ENCODE results near the gene STARD3NL. TPM values are rescaled to one million over a fixed set of nuclear protein-coding genes. Genes with fewer than 3 reads are reported as not detected.

Gene STARD3NL
- total RNA-seq, 1 experiment from 2014 or later: 30.6 TPM

DNA sequence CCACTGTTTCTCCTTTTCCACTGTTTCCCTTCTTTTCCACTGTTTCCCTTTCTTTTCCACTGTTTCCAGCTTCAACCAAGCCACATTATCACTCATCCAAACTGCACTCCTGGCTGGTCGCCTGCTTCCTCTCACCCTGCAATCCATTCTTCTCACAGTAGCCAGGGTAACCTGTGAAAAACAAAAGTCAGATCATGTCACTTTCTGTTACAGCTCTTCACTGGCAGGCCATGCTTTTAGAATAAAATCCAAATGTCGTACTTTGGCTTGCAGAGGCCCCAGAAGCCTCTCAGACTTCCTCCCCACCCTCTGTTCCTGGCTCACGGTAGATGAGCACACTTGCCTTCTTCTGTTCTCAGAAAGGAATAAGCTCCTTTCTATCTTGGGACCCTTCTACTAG is 33.9 kb downstream of the STARD3NL start:
- CTCF ChIA-PET: interaction anchor here (1.4 to 2.7 kb wide), 4 partner anchors 11 to 162 kb away, joined by 3 to 15 read pairs (median 12); no protein-coding TSS in a partner anchor

DNA sequence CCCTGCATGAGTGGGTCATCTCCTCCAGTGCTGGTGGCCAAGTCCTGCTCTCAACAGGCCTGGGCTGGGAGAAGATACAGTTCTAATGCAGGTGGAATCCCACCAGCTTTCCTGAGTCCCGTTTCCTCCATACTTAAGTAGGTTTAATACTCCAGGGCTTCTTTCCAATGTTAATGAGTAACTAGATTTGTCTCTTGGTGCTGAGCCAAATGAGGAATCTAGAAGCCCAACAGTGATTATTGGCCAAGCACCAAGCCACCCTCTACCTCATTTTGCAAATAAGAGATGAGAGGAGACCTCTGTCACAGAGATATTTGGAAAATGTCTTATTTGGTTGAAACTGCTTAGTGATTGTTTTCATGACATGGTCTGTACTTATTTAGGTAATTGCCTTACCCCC is 37.1 kb downstream of the STARD3NL start:
- Mint-ChIP-seq H3K9me3 (no peaks in the 10 kb centered on the region), H3K27me3 (ENCODE audit: low read depth) (no peaks in the 10 kb centered on the region; the same call in 1 of the 2 replicates), H3K4me1 (peaks cover 41% of the 10 kb centered on the region), H3K27ac (peak overlapping the region; percentile 57; the same call in 1 of the 2 replicates), H3K36me3 (peaks cover 16% of the 10 kb centered on the region), H3K4me3 (no peak overlapping the region)
- TF ChIP-seq, protein P1, sequence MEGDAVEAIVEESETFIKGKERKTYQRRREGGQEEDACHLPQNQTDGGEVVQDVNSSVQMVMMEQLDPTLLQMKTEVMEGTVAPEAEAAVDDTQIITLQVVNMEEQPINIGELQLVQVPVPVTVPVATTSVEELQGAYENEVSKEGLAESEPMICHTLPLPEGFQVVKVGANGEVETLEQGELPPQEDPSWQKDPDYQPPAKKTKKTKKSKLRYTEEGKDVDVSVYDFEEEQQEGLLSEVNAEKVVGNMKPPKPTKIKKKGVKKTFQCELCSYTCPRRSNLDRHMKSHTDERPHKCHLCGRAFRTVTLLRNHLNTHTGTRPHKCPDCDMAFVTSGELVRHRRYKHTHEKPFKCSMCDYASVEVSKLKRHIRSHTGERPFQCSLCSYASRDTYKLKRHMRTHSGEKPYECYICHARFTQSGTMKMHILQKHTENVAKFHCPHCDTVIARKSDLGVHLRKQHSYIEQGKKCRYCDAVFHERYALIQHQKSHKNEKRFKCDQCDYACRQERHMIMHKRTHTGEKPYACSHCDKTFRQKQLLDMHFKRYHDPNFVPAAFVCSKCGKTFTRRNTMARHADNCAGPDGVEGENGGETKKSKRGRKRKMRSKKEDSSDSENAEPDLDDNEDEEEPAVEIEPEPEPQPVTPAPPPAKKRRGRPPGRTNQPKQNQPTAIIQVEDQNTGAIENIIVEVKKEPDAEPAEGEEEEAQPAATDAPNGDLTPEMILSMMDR (IDR thresholded peaks at IDR 0.05): no peak
- TF ChIP-seq, protein P2, sequence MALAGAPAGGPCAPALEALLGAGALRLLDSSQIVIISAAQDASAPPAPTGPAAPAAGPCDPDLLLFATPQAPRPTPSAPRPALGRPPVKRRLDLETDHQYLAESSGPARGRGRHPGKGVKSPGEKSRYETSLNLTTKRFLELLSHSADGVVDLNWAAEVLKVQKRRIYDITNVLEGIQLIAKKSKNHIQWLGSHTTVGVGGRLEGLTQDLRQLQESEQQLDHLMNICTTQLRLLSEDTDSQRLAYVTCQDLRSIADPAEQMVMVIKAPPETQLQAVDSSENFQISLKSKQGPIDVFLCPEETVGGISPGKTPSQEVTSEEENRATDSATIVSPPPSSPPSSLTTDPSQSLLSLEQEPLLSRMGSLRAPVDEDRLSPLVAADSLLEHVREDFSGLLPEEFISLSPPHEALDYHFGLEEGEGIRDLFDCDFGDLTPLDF (CRISPR knock-in tag; IDR thresholded peaks at IDR 0.05): no peak
- no peak for TF ChIP-seq ZNF232 (CRISPR knock-in tag; IDR thresholded peaks at IDR 0.05)
- ChIA-PET POLR2A (interaction anchor here (1.1 kb wide), 1 partner anchor 37 kb away, joined by 3 read pairs; the partner anchor contains the start of gene STARD3NL), CTCF (interaction anchor here (0.6 to 2.5 kb wide), 56 partner anchors 9 to 318 kb away, joined by 3 to 105 read pairs (median 6); partner anchors contain the start of genes EPDR1, SFRP4, STARD3NL and TARP)
- no peak for ATAC-seq
- no peak for DNase-seq (ENCODE audit: low spot score)

More for the DNA sequence above, 33.9 kb downstream of the STARD3NL start:
- Mint-ChIP-seq H3K4me3 (no peak overlapping the region), H3K4me1 (peaks cover 41% of the 10 kb centered on the region), H3K9me3 (no peaks in the 10 kb centered on the region), H3K27ac (peak overlapping the region; percentile 27; the same call in 1 of the 2 replicates), H3K36me3 (peaks cover 5% of the 10 kb centered on the region; the same call in 1 of the 2 replicates), H3K27me3 (ENCODE audit: low read depth) (no peaks in the 10 kb centered on the region; the same call in 1 of the 2 replicates)
- POLR2A ChIA-PET: no interaction called here
- DNase-seq (ENCODE audit: low spot score) (no peak), ATAC-seq (no peak)
- TF ChIP-seq CBFB (CRISPR knock-in tag; IDR thresholded peaks at IDR 0.05; ENCODE audit: low read depth): no peak
- no peak for TF ChIP-seq TEAD4 (CRISPR knock-in tag; IDR thresholded peaks at IDR 0.05)
- TF ChIP-seq NR2C2 (CRISPR knock-in tag; IDR thresholded peaks at IDR 0.05): no peak
- no peak for TF ChIP-seq ETV6 (CRISPR knock-in tag; IDR thresholded peaks at IDR 0.05)
- TF ChIP-seq NR1H2 (CRISPR knock-in tag; IDR thresholded peaks at IDR 0.05): no peak
- TF ChIP-seq ZNF263 (CRISPR knock-in tag; IDR thresholded peaks at IDR 0.05; ENCODE audit: low read depth): no peak
- TF ChIP-seq, protein P3, sequence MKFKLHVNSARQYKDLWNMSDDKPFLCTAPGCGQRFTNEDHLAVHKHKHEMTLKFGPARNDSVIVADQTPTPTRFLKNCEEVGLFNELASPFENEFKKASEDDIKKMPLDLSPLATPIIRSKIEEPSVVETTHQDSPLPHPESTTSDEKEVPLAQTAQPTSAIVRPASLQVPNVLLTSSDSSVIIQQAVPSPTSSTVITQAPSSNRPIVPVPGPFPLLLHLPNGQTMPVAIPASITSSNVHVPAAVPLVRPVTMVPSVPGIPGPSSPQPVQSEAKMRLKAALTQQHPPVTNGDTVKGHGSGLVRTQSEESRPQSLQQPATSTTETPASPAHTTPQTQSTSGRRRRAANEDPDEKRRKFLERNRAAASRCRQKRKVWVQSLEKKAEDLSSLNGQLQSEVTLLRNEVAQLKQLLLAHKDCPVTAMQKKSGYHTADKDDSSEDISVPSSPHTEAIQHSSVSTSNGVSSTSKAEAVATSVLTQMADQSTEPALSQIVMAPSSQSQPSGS (CRISPR knock-in tag; IDR thresholded peaks at IDR 0.05; ENCODE audit: borderline replicate concordance, low read depth): no peak
- TF ChIP-seq EMX1 (CRISPR knock-in tag; IDR thresholded peaks at IDR 0.05): no peak
- TF ChIP-seq ZNF396 (CRISPR knock-in tag; IDR thresholded peaks at IDR 0.05; ENCODE audit: borderline replicate concordance): no peak
- no peak for TF ChIP-seq ZNF671 (CRISPR knock-in tag; IDR thresholded peaks at IDR 0.05)
- TF ChIP-seq, protein P4, sequence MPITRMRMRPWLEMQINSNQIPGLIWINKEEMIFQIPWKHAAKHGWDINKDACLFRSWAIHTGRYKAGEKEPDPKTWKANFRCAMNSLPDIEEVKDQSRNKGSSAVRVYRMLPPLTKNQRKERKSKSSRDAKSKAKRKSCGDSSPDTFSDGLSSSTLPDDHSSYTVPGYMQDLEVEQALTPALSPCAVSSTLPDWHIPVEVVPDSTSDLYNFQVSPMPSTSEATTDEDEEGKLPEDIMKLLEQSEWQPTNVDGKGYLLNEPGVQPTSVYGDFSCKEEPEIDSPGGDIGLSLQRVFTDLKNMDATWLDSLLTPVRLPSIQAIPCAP (CRISPR knock-in tag; IDR thresholded peaks at IDR 0.05): no peak
- no peak for TF ChIP-seq GABPB1 (CRISPR knock-in tag; IDR thresholded peaks at IDR 0.05)
- TF ChIP-seq CREM (CRISPR knock-in tag; IDR thresholded peaks at IDR 0.05): no peak
- TF ChIP-seq ZNF219 (CRISPR knock-in tag; IDR thresholded peaks at IDR 0.05; ENCODE audit: borderline replicate concordance): no peak
- no peak for TF ChIP-seq SP1 (CRISPR knock-in tag; conservative IDR thresholded peaks at IDR 0.05)
- TF ChIP-seq, protein P5, sequence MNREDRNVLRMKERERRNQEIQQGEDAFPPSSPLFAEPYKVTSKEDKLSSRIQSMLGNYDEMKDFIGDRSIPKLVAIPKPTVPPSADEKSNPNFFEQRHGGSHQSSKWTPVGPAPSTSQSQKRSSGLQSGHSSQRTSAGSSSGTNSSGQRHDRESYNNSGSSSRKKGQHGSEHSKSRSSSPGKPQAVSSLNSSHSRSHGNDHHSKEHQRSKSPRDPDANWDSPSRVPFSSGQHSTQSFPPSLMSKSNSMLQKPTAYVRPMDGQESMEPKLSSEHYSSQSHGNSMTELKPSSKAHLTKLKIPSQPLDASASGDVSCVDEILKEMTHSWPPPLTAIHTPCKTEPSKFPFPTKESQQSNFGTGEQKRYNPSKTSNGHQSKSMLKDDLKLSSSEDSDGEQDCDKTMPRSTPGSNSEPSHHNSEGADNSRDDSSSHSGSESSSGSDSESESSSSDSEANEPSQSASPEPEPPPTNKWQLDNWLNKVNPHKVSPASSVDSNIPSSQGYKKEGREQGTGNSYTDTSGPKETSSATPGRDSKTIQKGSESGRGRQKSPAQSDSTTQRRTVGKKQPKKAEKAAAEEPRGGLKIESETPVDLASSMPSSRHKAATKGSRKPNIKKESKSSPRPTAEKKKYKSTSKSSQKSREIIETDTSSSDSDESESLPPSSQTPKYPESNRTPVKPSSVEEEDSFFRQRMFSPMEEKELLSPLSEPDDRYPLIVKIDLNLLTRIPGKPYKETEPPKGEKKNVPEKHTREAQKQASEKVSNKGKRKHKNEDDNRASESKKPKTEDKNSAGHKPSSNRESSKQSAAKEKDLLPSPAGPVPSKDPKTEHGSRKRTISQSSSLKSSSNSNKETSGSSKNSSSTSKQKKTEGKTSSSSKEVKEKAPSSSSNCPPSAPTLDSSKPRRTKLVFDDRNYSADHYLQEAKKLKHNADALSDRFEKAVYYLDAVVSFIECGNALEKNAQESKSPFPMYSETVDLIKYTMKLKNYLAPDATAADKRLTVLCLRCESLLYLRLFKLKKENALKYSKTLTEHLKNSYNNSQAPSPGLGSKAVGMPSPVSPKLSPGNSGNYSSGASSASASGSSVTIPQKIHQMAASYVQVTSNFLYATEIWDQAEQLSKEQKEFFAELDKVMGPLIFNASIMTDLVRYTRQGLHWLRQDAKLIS (CRISPR knock-in tag; IDR thresholded peaks at IDR 0.05; ENCODE audit: borderline replicate concordance): no peak
